ENCODE data around the gene NUDT17.
"Not testable (repeated sequence)": the region's sequence is repeated elsewhere in the genome, so short reads cannot be mapped to it uniquely, and the experiment has no call there.

Gene NUDT17

DNA sequence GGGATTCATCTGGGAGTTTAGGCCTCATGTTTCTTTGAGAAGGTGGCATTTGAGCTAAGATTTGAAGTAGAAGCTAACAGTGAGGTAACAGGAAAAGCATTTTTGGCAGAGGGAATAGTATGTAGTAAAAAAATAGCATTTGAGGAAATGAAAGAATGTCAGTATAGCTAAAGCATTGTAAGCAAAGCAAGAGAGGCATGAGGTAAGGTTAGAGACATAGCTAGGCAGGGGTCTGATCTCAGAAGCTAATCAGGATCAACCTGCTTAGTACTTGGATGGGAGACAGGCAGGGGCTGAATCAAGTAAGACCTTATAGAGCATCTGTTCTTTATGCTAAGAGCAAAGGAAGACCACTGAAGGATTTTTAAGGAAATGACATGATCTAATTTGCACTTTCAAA, 17.5 kb upstream of the NUDT17 start:
- Histone ChIP-seq H3K27me3 (ENCODE audit: insufficient read depth, low read length, poor library complexity) (no peaks in the 10 kb centered on the region), H3K36me3 (ENCODE audit: insufficient read depth, low read length) (peaks cover 71% of the 10 kb centered on the region), H3K79me2 (ENCODE audit: insufficient read depth, low read length) (peaks cover 35% of the 10 kb centered on the region), H2AFZ (ENCODE audit: low read depth, low read length) (no peak overlapping the region), H4K20me1 (ENCODE audit: insufficient read depth, low read length) (no peaks in the 10 kb centered on the region), H3K4me3 (ENCODE audit: low read depth in 1 of 2, low read length in 2 of 2) (no peak overlapping the region), H3K4me2 (ENCODE audit: insufficient read depth, low read length) (no peak overlapping the region), H3K9ac (ENCODE audit: low read depth, low read length) (no peak overlapping the region), H3K27ac (ENCODE audit: low read length) (no peak overlapping the region), H3K9me3 (ENCODE audit: insufficient read depth, low read length, severe bottlenecking) (no peaks in the 10 kb centered on the region), H3K4me1 (ENCODE audit: insufficient read depth, low read length) (peaks cover 22% of the 10 kb centered on the region)
- TF ChIP-seq, protein P1, sequence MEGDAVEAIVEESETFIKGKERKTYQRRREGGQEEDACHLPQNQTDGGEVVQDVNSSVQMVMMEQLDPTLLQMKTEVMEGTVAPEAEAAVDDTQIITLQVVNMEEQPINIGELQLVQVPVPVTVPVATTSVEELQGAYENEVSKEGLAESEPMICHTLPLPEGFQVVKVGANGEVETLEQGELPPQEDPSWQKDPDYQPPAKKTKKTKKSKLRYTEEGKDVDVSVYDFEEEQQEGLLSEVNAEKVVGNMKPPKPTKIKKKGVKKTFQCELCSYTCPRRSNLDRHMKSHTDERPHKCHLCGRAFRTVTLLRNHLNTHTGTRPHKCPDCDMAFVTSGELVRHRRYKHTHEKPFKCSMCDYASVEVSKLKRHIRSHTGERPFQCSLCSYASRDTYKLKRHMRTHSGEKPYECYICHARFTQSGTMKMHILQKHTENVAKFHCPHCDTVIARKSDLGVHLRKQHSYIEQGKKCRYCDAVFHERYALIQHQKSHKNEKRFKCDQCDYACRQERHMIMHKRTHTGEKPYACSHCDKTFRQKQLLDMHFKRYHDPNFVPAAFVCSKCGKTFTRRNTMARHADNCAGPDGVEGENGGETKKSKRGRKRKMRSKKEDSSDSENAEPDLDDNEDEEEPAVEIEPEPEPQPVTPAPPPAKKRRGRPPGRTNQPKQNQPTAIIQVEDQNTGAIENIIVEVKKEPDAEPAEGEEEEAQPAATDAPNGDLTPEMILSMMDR (IDR thresholded peaks at IDR 0.05; ENCODE audit: borderline replicate concordance, extremely low read depth, low read length, poor library complexity, severe bottlenecking), result no peak
- TF ChIP-seq EZH2 (IDR thresholded peaks at IDR 0.05; ENCODE audit: borderline replicate concordance, low read depth, low read length, severe bottlenecking), result no peak
- no peak for DNase-seq
- ATAC-seq (ENCODE audit: insufficient read depth, low read depth), result no peak

DNA sequence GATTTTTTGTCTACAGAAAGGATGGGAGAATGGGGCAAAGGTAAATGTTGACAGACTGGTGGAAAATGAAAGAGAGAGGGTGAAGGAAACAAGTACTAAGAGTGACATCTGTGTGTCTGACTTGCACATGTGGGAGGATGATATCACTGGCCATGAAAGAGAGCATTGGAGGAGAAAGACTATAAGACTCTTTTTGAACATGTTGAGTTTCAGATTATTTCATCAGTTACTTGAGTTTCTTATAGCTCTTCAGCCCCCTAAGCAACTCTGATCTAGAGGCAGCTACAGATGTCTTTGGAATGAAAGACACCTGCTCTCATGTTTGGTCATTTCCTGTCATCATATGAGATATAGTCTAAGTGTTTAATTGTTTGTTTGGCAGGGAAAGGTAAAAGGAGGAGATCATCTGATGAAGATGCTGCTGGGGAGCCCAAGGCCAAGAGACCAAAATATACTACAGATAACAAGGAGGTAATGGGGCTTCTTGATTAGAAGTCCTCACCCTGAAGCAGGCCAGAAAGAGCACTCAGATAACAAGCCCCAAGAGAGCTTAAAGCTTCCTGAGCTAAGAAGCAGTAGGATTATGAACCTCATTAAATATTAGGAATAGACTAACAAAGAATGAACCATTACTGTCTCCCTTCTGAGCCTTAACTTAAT, 16.9 kb upstream of the NUDT17 start:
- ATAC-seq (ENCODE audit: insufficient read depth, low read depth) (no peak), DNase-seq (no peak)
- Histone ChIP-seq H3K27me3 (ENCODE audit: insufficient read depth, low read length, poor library complexity) (no peaks in the 10 kb centered on the region), H3K9me3 (ENCODE audit: insufficient read depth, low read length, severe bottlenecking) (no peaks in the 10 kb centered on the region), H3K4me3 (ENCODE audit: low read depth in 1 of 2, low read length in 2 of 2) (no peak overlapping the region), H3K36me3 (ENCODE audit: insufficient read depth, low read length) (peaks cover 77% of the 10 kb centered on the region), H3K4me2 (ENCODE audit: insufficient read depth, low read length) (no peak overlapping the region), H3K79me2 (ENCODE audit: insufficient read depth, low read length) (peaks cover 33% of the 10 kb centered on the region), H3K9ac (ENCODE audit: low read depth, low read length) (no peak overlapping the region), H2AFZ (ENCODE audit: low read depth, low read length) (no peak overlapping the region), H3K27ac (ENCODE audit: low read length) (no peak overlapping the region), H3K4me1 (ENCODE audit: insufficient read depth, low read length) (peaks cover 22% of the 10 kb centered on the region), H4K20me1 (ENCODE audit: insufficient read depth, low read length) (no peaks in the 10 kb centered on the region)
- no peak for TF ChIP-seq EZH2 (IDR thresholded peaks at IDR 0.05; ENCODE audit: borderline replicate concordance, low read depth, low read length, severe bottlenecking)
- TF ChIP-seq, protein P1 (IDR thresholded peaks at IDR 0.05; ENCODE audit: borderline replicate concordance, extremely low read depth, low read length, poor library complexity, severe bottlenecking), result no peak

DNA sequence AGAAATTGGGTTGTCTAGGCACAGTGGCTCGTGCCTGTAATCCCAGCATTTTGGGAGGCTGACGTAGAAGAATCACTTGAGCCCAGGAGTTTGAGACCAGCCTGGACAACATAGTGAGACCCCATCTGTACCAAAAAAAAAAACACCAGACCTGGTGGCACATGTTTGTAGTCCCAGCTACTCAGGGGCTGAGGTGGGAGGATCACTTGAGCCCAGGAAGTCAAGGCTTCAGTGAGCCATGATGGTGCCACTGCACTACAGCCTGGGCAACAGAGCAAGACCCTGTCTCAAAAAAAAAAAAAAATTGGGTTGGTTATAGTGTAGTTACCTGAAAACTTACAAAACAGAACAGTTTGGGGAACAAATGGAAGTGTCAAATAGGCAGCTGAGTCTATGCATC, 14.6 kb upstream of the NUDT17 start:
- H3K4me3 ChIP-seq (ENCODE audit: low read depth in 1 of 2, low read length in 2 of 2); DNase-seq; H2AFZ ChIP-seq (ENCODE audit: low read depth, low read length); ATAC-seq (ENCODE audit: insufficient read depth, low read depth); H3K9ac ChIP-seq (ENCODE audit: low read depth, low read length); H3K27ac ChIP-seq (ENCODE audit: low read length); H3K4me2 ChIP-seq (ENCODE audit: insufficient read depth, low read length); H3K27me3 ChIP-seq (ENCODE audit: insufficient read depth, low read length, poor library complexity); H4K20me1 ChIP-seq (ENCODE audit: insufficient read depth, low read length); H3K9me3 ChIP-seq (ENCODE audit: insufficient read depth, low read length, severe bottlenecking): not testable (repeated sequence)
- peaks cover 13% of the 10 kb centered on the region; the same call in 1 of the 2 replicates for H3K4me1 ChIP-seq (ENCODE audit: insufficient read depth, low read length)
- H3K79me2 ChIP-seq (ENCODE audit: insufficient read depth, low read length), result peaks cover 10% of the 10 kb centered on the region
- peaks cover 96% of the 10 kb centered on the region for H3K36me3 ChIP-seq (ENCODE audit: insufficient read depth, low read length)

DNA sequence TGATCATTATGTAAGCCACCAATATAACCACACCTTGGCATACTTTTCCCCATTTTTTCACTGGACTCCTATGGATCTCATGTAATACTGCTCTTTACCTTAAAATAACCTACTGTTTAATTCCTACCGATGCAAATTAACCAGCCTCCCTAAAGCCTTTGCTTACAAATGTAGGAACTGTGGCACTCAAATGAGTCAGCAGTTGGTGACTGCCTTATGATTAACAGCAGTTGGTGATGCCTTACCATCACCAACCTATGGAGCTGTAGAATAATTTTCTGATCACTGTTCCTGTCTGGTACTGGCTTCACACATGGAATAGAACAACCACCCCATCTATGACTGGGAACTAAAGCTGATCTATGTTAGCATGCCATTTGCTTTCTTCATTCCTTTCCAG, 7.8 kb upstream of the NUDT17 start:
- TF ChIP-seq, protein P1 (IDR thresholded peaks at IDR 0.05; ENCODE audit: borderline replicate concordance, extremely low read depth, low read length, poor library complexity, severe bottlenecking), result no peak
- TF ChIP-seq EZH2 (IDR thresholded peaks at IDR 0.05; ENCODE audit: borderline replicate concordance, low read depth, low read length, severe bottlenecking), result no peak
- Histone ChIP-seq H3K9ac (ENCODE audit: low read depth, low read length) (no peak overlapping the region), H4K20me1 (ENCODE audit: insufficient read depth, low read length) (no peaks in the 10 kb centered on the region), H3K9me3 (ENCODE audit: insufficient read depth, low read length, severe bottlenecking) (no peaks in the 10 kb centered on the region), H3K79me2 (ENCODE audit: insufficient read depth, low read length) (no peaks in the 10 kb centered on the region), H3K4me1 (ENCODE audit: insufficient read depth, low read length) (no peaks in the 10 kb centered on the region), H3K27ac (ENCODE audit: low read length) (no peak overlapping the region), H3K36me3 (ENCODE audit: insufficient read depth, low read length) (peaks cover 97% of the 10 kb centered on the region), H3K4me3 (ENCODE audit: low read depth in 1 of 2, low read length in 2 of 2) (no peak overlapping the region), H3K4me2 (ENCODE audit: insufficient read depth, low read length) (no peak overlapping the region), H3K27me3 (ENCODE audit: insufficient read depth, low read length, poor library complexity) (no peaks in the 10 kb centered on the region), H2AFZ (ENCODE audit: low read depth, low read length) (no peak overlapping the region)
- ATAC-seq (ENCODE audit: insufficient read depth, low read depth), result no peak
- DNase-seq, result no peak

Data from DND-41 (cell line).